DND-41 (cell line): Measurements from ENCODE around the gene RAI1.

Experiments used
- ATAC-seq: fragments of 200-7000 bp; cut with Tn5 transposase; 3 replicates; pipeline ENCODE4 v1.9.1; 2021; ENCODE audit warnings: low read depth; ENCODE audit not compliant: insufficient read depth
- DNase-seq: peaks from one replicate; pipeline ENCODE4 v3.0.0-alpha.2; 2020
- H2AFZ ChIP-seq: 2 replicates; pipeline ENCODE4 v1.6.0; 2012; ENCODE audit warnings: low read depth, low read length
- H3K27ac ChIP-seq: 2 replicates; pipeline ENCODE4 v1.5.1; 2012; ENCODE audit warnings: low read length, inconsistent platforms
- H3K27me3 ChIP-seq: fragments of 200-600 bp; sonication (generic); 2 replicates; pipeline ENCODE4 v1.6.0; 2012; ENCODE audit warnings: low read length, mild to moderate bottlenecking, inconsistent platforms; ENCODE audit not compliant: insufficient read depth, poor library complexity
- H3K36me3 ChIP-seq: 2 replicates; pipeline ENCODE4 v1.5.1; 2012; ENCODE audit warnings: low read length, inconsistent platforms; ENCODE audit not compliant: insufficient read depth
- H3K4me1 ChIP-seq: 2 replicates; pipeline ENCODE4 v1.5.1; 2012; ENCODE audit warnings: mild to moderate bottlenecking, low read length; ENCODE audit not compliant: insufficient read depth
- H3K4me2 ChIP-seq: 2 replicates; pipeline ENCODE4 v1.6.0; 2012; ENCODE audit warnings: mild to moderate bottlenecking, moderate library complexity, low read length, inconsistent platforms; ENCODE audit not compliant: insufficient read depth
- H3K4me3 ChIP-seq, 2 experiments: fragments of 200-600 bp in 1 of 2; shearing (Covaris generic) in 1 of 2; 2 replicates each; pipeline ENCODE4 v1.5.1; 2012 to 2016; ENCODE audit warnings: inconsistent platforms in 2 of 2, low read length in 2 of 2, mild to moderate bottlenecking in 2 of 2, low read depth in 1 of 2, moderate library complexity in 1 of 2
- H3K79me2 ChIP-seq: 2 replicates; pipeline ENCODE4 v1.6.0; 2012; ENCODE audit warnings: low read length, inconsistent platforms; ENCODE audit not compliant: insufficient read depth
- H3K9ac ChIP-seq: 2 replicates; pipeline ENCODE4 v1.6.0; 2012; ENCODE audit warnings: low read depth, mild to moderate bottlenecking, inconsistent platforms, low read length, moderate library complexity
- H3K9me3 ChIP-seq: 2 replicates; pipeline ENCODE4 v1.5.1; 2012; ENCODE audit warnings: low read length, moderate library complexity, mild to moderate bottlenecking, inconsistent platforms; ENCODE audit not compliant: insufficient read depth, severe bottlenecking
- H4K20me1 ChIP-seq: 2 replicates; pipeline ENCODE4 v1.6.0; 2012; ENCODE audit warnings: low read length; ENCODE audit not compliant: insufficient read depth
- CTCF ChIP-seq: IDR thresholded peaks from 2 replicates; pipeline ENCODE4 v1.5.1; 2012; ENCODE audit warnings: borderline replicate concordance, low read length, moderate library complexity, mild to moderate bottlenecking; ENCODE audit not compliant: poor library complexity, severe bottlenecking; ENCODE audit errors: extremely low read depth
- EZH2 ChIP-seq: IDR thresholded peaks from 3 replicates; pipeline ENCODE4 v1.6.1; 2012; ENCODE audit warnings: borderline replicate concordance, low read depth, mild to moderate bottlenecking, moderate library complexity, low read length, inconsistent platforms; ENCODE audit not compliant: severe bottlenecking

The RAI1 gene

GRCh38 chr17:17843096-17843495 lies 161.8 kb downstream of the RAI1 start:
- Histone ChIP-seq H3K27ac (no peak overlapping the region), H3K9me3 (no peaks in the 10 kb centered on the region), H3K9ac (no peak overlapping the region), H3K4me1 (peaks cover 5% of the 10 kb centered on the region), H3K79me2 (no peaks in the 10 kb centered on the region), H2AFZ (no peak overlapping the region), H3K36me3 (no peaks in the 10 kb centered on the region), H4K20me1 (0 out of 2 replicates have a peak, but pooled peaks cover 4% of the 10 kb centered on the region), H3K27me3 (no peaks in the 10 kb centered on the region), H3K4me2 (no peak overlapping the region), H3K4me3 (no peak overlapping the region)
- TF ChIP-seq CTCF: no peak
- no peak for TF ChIP-seq EZH2
- DNase-seq (no peak), ATAC-seq (no peak)

- Histone ChIP-seq H3K4me3 (no peak overlapping the region), H2AFZ (no peak overlapping the region), H3K9me3 (no peaks in the 10 kb centered on the region), H3K4me1 (peaks cover 9% of the 10 kb centered on the region), H3K27ac (no peak overlapping the region), H3K27me3 (no peaks in the 10 kb centered on the region), H3K9ac (no peak overlapping the region), H3K79me2 (no peaks in the 10 kb centered on the region), H4K20me1 (0 out of 2 replicates have a peak, but pooled peaks cover 4% of the 10 kb centered on the region), H3K36me3 (no peaks in the 10 kb centered on the region), H3K4me2 (no peak overlapping the region)
- TF ChIP-seq EZH2 (no peak), CTCF (no peak)
- DNase-seq (no peak), ATAC-seq (no peak)
These were observed 162.8 kb downstream of the RAI1 start for GRCh38 chr17:17844079-17844478.

GRCh38 chr17:17844500-17844899 lies 163.2 kb downstream of the RAI1 start:
- TF ChIP-seq CTCF: no peak
- no peak for TF ChIP-seq EZH2
- Histone ChIP-seq H3K4me1 (peaks cover 13% of the 10 kb centered on the region), H3K9me3 (no peaks in the 10 kb centered on the region), H3K27me3 (no peaks in the 10 kb centered on the region), H3K4me2 (no peak overlapping the region), H3K36me3 (no peaks in the 10 kb centered on the region), H3K4me3 (no peak overlapping the region), H3K79me2 (no peaks in the 10 kb centered on the region), H2AFZ (no peak overlapping the region), H4K20me1 (0 out of 2 replicates have a peak, but pooled peaks cover 4% of the 10 kb centered on the region), H3K9ac (no peak overlapping the region), H3K27ac (no peak overlapping the region)
- DNase-seq: no peak
- ATAC-seq: no peak
